HS-5 (cell line): ENCODE results near the gene NEDD4.
"Not testable (repeated sequence)": the region's sequence is repeated elsewhere in the genome, so short reads cannot be mapped to it uniquely, and the experiment has no call there.

Experiments used
- DNase-seq: peaks from one replicate; pipeline ENCODE4 v3.0.0-alpha.2; 2012; ENCODE audit warnings: low read depth

Gene NEDD4

DNA sequence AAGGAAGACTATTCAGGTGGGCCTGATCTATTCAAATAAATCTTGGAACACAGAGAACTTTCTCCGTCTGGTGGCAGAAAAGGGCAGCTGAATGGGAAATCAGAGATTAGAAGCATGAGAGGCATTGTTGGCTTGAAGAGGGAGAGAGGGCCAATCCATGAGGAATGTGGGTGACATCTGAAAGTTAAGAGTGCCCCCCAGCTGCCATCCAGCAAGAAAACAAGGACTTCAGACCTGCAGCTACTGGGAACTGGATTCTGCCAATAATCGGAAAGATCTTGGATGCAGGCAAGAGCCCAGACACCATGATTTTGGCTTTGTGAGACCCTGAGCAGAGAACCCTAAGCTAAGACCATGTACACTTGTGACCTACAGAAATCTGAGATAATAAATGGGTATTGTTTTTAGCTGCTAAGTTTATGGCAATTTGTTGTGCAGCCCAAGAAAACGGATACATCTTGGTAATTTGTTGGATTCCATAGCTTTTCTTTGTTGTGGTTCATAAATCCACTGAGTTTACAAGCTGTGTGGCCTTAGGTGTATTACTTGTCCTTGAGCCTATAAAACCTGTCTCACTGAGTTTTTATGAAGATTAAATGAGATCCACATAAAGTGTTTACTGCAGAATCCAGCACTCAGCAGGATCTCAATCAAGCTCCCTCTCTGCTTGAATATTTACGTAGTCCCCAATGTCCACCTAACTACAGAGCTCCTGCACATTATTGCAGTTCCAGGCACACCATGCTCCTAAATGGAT is 168.4 kb downstream of the NEDD4 start:
- DNase-seq = no peak

DNA sequence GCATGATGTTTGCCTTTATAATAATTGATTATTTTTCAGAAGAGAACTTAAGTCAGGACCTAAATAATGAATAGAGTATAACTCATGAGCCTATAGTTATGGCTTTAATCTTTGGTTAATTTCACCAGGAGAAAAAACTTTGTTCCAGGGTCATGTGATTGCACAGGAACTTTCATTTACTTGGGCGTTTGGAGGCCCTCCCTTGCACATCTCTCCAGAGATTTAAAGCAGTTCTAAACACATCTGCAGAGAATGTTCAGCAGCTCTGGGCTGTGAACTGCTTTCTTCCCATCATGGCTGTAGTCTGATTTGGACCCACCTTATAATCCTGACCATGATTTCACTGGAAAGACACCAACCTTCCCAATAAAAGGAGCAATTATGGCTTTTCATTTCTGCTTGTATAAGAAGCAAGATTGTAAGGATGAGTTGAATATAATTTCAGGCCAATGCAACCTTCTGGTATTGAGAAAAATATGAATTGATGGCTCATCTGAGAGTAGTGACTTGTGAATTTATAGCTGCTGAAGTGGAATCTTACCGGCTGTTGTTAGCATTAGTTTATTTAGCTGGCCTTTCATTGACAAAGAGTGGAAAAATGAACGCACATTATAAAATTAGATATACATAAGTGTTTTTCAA is 169.6 kb downstream of the NEDD4 start:
- no peak for DNase-seq

DNA sequence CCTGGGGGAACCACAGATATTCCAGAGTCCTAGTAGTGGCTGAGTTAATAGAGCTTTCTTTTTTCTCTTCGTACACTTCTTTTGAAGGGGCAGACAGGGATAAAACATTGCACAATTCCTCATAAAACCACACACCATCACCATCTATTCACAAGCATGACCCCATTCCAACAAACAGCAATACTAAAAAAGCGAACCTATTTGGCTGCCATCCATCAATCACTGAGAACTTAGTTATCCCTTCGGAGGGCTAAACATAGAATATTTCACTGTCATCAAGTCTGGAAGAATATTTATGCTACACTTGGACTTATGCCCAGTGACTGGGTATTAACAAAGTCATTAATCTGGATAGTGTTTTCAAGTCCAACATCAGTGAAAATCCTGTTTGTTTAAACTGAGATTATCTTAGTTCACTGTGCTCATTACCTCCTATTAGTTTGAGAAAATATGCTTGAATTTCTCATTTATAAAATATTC is 170.2 kb downstream of the NEDD4 start:
- DNase-seq = peak; percentile 22

DNA sequence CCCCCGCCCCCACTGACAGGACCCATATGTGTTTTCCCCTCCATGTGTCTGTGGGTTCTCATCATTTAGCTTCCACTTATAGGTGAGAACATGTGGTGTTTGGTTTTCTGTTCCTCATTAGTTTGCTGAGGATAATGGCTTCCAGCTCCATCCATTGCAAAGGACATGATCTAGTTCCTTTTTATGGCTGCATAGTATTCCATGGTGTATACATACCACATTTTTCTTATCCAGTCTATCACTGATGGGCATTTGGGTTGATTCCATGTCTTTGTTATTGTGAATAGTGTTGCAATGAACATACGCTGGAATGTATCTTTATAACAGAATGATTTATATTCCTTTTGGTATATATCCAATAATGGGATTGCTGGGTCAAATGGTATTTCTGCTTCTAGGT is 171.7 kb downstream of the NEDD4 start:
- not testable (repeated sequence) for DNase-seq

DNA sequence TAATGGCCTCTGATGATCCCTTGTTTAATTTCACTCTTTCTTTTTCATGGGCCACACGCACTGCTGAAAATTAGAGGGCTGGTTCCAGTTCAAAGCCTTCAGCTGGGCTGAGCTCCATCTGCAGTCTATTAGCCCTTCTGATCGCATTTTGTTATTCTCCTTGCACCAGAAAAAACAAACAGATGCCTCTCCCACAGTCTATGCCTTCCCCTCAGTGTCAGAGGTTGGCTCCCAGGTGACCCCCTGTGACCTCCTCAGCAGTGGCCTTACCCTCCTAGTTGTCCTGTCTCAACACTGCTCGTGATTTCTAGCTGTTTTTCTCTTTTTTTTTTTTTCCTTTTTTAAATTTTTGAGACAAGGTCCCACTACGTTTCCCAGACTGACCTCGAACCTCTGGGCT is 173.4 kb downstream of the NEDD4 start:
- no peak for DNase-seq

DNA sequence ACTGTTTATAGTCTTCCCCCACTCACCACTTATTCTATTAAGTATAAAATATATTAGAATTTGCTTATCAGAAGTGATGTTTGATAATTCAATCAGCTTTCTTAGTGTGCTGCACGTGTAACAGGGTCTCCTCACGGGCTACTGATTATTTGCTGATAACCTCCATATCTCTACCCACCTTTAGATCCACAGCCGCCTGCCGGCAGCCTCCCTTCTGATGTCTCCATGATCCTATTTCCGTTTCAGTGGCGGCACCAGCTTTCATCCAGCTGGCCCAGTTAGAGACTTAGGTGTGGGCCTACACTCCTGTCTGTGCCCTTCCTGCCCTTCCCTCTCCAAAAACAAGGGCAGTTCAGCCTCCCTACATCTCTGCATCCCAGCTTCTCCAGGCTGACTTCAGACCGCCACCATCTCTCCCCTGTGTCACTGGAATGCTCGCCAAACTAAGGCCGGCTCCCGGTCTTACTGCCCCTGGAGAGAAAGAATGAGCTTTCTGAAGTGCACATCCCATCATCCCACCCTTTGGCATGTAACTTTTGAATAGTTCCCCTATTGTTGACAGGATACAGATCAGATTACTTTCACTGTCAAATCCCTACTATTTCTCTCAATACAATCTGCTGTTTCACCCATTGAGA is 173.9 kb downstream of the NEDD4 start:
- no peak for DNase-seq

DNA sequence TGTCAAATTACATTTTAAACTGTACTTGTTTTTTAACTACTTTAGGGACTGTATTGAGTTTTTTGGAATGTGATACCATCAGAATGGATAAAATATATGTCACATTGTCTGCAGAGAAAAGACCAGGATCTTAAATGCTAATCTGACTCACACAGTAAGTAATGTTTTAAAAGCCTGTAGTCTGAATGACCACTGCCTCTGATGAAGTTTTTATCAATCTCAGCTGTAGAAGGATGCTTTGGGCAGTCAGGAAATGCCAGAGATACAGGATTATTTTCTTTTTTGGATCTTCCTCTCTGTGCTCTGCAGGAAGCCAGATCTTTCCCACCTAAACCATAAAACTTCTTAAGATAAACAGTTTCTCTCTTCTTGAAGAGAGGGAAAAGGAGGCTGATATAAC is 177.4 kb downstream of the NEDD4 start:
- no peak for DNase-seq

DNA sequence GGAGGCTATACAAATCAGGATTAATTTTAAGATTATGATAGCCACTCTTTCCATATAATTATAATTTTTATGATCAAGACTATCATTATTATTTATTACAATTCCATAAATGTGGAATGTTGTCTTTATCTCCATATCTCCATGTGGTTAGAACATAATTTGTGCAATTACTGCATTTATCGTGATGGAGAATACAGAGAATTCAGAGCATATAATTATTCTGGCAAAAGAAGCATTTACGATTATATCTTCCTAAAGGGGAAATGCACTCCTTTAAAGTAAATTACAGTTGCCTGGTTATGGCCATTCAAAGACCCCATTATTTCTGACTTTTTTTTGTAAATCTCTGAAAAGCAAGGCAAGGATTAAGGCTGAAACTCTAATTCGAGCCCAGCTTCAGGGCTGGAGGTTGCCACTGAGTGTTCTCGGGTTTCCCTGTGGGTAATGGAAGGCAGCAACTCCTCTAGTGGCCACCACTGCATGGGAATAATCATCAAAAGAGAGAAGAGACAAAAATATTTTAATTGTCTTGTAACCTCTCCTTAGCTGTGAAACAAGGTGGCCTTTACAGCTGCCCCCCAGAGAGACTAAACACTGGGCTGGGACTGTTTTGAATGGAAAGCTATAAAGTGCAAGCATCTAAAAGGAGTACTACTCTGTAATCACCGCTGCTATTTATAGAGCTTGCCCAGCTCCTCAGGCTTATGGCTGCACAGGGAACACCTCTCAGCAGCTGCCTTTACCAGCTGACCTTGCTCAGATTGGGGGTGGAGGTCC is 190.6 kb downstream of the NEDD4 start:
- no peak for DNase-seq

DNA sequence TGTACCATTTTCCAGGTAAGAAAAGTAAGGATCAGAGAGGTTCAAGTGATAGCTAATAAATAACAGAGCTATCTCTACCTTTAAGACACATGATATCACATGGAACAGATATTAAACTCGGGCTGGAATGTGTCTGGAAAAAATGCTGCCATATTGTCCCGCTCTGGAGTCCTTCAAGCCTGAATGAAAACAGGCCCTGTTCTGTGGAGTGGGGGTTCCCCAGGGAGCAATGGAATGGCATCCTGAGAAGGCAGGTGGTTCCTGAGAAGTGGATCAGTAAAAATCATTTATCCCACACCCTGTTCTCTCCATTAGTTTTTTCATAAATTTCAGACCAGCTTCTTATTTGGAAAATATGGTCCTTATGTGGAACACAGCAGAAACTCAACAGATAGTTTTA is 193.2 kb downstream of the NEDD4 start:
- no peak for DNase-seq

DNA sequence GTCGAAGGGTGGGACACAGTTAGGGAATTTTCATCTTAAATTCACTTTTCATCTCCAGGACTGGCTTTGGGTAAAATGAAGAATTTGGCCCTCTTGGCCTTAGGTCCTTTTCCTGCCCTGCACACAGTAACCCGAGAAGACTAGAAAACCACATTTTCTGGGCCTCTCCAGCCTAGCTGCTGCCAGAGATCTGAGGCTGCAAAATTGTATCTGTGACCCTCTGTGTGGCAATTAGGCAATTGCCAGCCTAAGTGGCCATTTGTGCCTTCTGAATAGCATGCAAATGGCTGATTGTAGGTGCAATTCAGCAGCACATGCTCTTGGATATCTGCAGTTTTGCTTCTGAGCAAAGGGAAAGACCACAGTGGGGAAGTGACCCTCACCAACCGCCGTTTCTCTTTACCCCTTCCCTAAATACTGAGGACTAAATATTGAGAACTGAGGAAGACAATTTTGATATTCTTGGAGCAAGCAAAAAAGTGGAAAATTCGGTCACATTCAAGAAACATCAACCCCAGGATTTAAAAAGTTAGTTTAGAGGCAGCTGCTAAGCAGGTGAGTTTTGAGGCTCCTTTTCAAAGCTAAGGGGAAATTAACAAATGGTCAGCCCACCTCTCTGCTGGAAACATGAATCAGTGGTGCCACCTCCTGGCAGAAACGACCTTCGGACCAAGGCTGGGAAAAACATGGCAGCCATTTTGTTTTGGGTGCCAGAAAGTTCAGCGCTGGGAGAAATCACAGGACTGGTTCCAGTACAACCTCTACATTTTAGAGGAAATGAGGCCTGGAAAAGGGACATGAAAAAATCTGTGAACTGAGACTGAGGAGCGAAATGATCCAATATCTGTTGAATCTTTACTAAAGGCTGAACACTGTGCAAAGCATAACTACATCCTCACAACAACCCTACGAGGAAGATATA is 193.9 kb downstream of the NEDD4 start:
- peak; percentile 38 for DNase-seq

DNA sequence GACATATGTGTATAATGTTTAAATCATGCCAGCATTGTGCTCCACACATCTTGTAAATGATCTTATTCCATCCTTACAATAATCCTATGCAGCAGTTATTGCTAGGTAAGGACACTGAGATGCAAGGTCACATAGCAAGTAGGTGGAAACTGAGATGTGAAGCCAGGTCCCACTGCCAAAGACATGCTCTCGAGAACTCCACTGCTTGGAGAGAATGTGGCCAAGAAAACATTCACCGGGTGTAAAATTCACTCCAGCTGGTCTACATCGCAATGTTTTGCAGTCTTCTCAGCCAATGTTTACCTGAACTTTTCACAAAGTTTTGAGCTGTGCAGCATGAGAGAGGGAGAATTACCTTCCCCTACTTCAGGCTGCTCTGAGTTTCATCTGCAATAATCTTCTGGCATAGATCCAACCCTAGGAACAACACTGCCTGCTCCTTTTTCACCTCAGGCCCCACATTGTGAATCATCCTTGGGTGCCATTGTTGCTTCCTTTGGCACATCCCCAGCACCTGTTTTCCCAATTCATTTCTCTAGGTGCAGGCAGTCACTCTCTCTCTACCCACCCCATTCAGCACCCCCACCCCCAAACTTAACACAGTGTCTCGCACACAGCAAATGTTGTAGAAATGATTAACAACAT is 197.0 kb downstream of the NEDD4 start:
- DNase-seq = no peak

DNA sequence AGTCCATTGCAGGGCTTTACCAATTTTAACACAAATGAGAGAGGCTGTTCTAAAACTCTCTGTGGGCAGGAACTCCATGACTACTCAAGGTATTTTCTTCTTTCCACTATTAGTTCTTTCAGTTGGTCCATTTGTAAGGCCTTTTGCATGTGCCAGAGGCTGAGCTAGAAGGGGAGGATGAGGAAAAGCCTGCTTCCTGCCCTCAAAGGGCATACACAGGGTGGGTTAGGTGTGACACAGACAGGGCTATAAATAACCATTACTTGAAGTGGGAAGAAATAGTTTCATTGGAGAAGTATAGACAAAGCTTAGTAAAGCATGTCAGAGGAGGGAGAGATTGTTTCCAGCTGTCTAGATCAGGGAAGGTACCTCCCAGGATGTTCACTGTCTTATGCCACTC is 198.4 kb downstream of the NEDD4 start:
- DNase-seq = no peak

DNA sequence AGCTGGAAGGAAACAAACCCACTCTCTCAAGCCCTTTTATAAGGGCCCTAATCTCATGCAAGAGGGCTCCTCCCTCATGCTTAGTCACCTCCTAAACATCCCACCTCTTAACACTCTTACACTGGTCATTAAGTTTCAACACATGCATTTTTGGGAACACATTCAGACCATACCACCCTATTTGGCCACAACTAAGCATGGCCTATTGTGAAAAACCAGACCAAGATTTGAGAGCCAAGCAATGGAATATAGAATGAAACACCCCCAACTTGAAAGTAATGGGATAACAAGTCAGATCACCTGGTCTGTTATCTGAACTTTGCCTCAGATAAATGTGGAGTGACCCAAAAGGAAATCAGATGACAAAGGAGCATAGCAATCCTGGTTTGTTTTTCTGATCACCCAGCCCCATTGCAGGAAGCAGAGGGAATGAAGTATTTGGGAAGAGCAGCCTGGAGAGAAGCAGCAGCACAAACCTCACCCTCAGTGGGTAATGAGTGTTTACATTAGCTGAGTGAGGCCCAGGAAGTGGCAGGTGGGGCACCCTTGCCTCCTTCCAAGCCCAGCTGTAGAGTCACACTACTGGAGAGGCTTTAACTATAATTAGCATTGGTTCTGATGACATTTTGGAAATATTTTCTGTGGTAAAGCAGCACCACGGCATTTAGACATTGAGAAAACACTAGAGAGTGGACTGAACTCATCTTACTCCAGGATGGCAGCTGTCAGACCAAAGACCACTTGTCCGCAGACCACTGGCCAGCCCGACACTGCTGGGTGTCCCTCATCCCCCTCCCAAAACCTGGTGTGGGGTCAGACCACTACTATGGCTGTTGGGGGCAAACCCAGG is 201.6 kb downstream of the NEDD4 start:
- DNase-seq = peak; percentile 88

DNA sequence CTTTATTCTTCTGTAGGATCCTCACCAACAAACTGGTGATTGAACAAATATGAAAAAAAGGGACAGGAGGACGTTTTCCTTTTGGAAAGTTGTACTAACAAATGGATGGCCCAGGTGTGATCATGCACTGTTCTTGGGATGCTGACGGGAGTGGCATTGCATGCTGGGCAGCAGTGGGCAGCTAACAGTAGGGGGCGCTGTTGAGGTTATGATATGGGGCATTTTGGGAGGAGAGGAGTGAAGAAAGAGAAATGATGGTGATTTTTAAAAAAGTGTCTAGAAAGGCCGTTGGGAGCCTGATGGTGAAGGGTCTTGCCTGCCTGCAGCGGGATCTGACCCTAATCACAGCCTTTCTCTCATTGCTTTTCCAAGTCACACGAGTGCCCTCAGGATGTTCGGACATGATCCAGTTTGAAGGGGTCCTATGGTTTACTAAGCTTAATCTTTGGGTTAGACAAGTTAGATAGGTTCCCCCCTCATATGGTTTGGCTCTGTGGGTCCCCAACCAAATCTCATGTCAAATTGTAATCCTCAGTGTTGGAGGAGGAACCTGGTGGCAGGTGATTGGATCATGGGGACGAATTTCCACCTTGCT is 204.2 kb downstream of the NEDD4 start:
- DNase-seq = no peak

DNA sequence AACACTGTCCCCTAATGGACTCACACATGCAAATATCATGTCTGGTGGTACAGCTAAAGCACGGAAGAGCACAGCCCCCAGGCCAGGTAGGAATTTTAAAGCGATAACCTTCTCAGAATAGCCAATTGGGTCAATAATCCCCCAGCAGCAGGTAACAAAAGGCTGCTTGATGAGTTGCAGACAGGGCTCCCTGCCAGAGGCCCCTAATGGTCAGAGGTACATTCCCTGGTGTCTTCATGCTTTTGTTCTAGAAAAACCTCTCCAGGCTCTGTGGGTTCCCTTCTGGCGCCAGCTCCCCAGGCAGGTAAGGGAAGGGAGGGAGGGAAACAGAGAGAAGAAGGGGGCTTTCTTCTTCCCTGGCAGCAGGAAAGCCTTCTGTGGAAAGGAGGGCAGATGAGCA is 207.1 kb downstream of the NEDD4 start:
- no peak for DNase-seq

DNA sequence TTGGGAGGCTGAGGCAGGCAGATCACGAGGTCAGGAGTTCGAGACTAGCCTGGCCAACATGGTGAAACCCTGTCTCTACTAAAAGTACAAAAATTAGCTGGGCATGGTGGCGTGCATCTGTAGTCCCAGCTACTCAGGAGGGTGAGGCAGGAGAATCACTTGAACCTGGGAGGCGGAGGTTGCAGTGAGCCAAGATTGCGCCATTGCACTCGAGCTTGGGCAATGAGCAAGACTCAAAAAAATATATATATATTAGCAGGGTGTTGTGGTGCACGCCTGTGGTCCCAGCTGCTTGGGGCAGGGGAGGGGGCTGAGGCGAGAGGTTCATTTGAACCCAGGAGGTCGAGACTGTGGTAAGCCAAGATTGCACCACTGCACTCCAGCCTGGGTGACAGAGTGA is 207.8 kb downstream of the NEDD4 start:
- DNase-seq = not testable (repeated sequence)

DNA sequence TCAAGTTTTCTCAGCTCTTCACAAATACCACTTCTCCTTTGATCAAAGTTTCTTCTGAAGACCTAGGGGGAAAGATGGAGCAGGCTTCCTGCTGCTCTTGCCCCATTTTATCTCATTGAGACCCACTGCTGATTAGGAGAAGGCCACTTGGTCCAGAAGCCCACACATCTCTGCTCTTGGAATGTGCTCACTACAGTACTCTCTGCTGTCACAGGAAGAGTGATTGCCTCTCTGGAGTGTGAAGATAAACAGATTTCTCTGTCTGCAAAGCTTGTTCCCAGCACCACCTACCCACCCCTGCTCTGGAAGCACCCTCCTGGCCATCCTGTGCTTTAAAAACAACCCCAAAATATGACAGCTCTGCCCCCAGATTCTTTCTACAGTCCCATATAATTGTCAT is 209.1 kb downstream of the NEDD4 start:
- no peak for DNase-seq

DNA sequence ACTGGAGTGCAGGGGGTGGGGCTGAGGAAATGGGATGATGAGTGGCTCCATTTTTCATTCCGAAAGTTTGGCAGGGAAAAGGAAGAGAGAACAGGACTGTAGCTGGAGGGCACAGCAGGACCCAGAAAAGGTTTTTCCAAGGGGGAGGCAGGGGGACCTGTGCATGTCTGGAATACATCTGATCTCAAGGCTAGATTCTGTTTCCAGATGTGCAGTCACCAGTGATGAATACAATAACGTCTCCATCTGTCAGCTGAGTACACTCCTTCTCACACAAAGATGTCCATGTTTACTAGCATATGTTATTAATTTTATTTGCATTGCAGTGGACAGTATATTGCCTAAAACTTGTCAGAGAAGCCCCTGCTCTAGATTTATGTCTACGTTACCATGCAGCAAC is 210.5 kb downstream of the NEDD4 start:
- DNase-seq = no peak

DNA sequence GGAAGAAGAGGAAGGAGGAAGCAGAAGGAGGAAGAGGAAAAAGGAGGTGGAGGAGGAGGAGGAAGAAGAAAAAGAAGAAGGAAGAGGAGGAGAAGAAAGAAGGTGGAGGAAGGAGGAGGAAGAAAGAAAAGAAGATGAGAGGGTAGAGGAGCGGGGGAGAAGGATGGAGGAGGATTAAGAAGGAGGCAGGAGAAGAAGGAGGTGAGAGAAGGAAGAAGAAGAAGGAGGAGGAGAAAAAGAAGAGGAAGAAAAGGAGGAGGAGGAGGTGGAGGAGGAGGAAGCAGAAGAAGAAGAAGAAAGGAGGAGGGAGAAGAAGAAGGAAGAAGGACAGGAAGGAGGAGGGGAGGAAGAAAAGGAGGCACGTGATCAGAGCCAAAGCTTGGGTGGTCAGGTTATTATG is 213.1 kb downstream of the NEDD4 start:
- no peak for DNase-seq

DNA sequence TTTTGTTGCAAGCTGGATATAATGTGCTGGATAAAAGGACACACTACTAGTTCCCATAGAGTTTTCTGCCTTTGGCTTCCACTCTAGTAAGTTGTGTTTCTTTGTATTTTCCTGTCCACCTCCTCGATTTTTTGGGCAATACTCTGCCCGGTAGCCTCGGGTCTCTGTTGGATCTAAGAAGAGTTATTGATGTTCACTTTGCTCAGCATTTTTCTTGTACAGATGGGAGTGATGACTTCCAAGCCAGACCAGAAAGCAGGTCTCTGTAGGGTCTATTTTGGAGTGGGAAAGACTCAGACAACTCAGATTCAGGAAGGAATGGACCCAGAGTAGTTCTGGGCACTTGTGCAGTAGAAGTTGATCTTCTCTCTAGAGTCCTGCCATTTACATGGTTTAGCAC is 214.5 kb downstream of the NEDD4 start:
- no peak for DNase-seq
